Measurements from ENCODE around the gene FEM1C. TPM values are rescaled to one million over a fixed set of nuclear protein-coding genes. Genes with fewer than 3 reads are reported as not detected.

The FEM1C gene
- 10 to 100 TPM; 41.3 to 71.0 (median 51.5) TPM for total RNA-seq

GRCh38 chr5:115544436-115545350, at the start of gene FEM1C:
Gene FEM1C (minus strand): TSS chr5:115544775. CDS start chr5:115543493, 1,282 bp downstream.
- H3K36me3 ChIP-seq = peaks cover 0 to 13% (median 4%) of the 10 kb centered on the region in 4 donors
- WGBS = 8% methylated on average over 9 of the region's 82 CpGs
- intact Hi-C loops (cut with DNase I) = loop anchor here (5.0 kb wide), 1 partner anchor 122 kb away; no protein-coding TSS in a partner anchor

DNA sequence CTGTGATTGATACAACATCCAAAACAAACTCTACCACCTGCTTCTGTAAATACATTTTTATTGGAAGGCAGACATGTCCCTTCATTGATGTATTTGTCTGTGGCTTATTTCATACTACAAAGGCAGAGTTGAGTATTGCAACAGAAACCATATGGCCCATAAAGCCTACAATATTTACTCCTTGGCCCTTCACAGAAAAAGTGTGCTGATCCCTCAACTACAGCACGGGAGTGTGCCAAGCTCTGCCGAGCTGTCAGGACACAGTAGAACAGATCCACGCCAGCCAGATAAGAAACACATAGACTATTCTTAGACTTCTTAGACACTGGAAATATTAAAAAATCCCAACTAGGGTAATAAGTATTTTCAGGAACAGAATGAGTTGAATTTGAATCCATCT, 44.5 kb upstream of the FEM1C start:
- DNase-seq (ENCODE audit: extremely low spot score) = no peak
- 61% methylated on average over 3 of the region's 3 CpGs for WGBS
- no peaks in the 10 kb centered on the region for H3K9me3 ChIP-seq
- intact Hi-C loops (cut with DNase I) = loop anchor here (5.0 kb wide), 1 partner anchor 212 kb away; no protein-coding TSS in a partner anchor
- no peaks in the 10 kb centered on the region for H3K27me3 ChIP-seq
- H3K4me1 ChIP-seq = peaks cover 0 to 35% (median 10%) of the 10 kb centered on the region in 4 donors
- TF ChIP-seq EP300 (IDR thresholded peaks at IDR 0.05) (no peak), CTCF (IDR thresholded peaks at IDR 0.05) (no peak), POLR2A (IDR thresholded peaks at IDR 0.05; ENCODE audit: low read depth) (no peak), POLR2AphosphoS5 (IDR thresholded peaks at IDR 0.05) (no peak)
- H3K36me3 ChIP-seq = no peaks in the 10 kb centered on the region
- no peak overlapping the region for H3K27ac ChIP-seq (replicated peaks in 1 of 4)
- H3K4me3 ChIP-seq = no peak overlapping the region

More at GRCh38 chr5:115544436-115545350, at the start of gene FEM1C:
- peak within 1 kb of the TSS; percentile 88 to 98 (median 95) for H3K4me3 ChIP-seq
- TF ChIP-seq POLR2A (IDR thresholded peaks at IDR 0.05; ENCODE audit: low read depth) (peak; percentile 97), POLR2AphosphoS5 (IDR thresholded peaks at IDR 0.05) (peak; percentile 100), EP300 (IDR thresholded peaks at IDR 0.05) (no peak)
- peak; percentile 99 for DNase-seq (ENCODE audit: extremely low spot score)
- H3K27me3 ChIP-seq = no peaks in the 10 kb centered on the region
- peak within 1 kb of the TSS; percentile 98 to 99 (median 99) for H3K27ac ChIP-seq (replicated peaks in 1 of 4)
- H3K4me1 ChIP-seq = peaks cover 6 to 26% (median 20%) of the 10 kb centered on the region in 4 donors
- peaks cover 0 to 4% (median 0%) of the 10 kb centered on the region in 4 donors for H3K9me3 ChIP-seq

DNA sequence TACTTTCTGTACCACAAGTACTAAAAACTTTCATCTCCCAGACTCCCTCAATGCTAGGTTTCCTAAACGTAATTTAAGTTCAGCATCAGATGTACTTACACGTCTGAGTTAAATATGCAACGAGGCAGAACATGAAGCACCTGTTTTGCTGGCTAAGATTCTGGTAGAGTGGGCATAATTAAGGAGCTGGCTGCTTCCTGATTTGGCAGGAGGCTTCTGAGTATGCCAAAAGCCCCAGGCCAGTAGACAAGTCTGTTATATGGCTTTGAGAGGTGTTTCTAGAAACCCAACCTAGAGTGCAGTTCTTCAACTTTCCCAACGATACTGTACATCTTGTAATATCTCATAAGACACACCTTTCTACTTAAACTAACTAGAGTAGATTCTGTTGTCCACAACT, 44.1 kb upstream of the FEM1C start:
- 66% methylated on average over 4 of the region's 4 CpGs for WGBS
- no peak overlapping the region for H3K27ac ChIP-seq (replicated peaks in 1 of 4)
- intact Hi-C loops (cut with DNase I) = loop anchor here (5.0 kb wide), 1 partner anchor 211 kb away; no protein-coding TSS in a partner anchor

GRCh38 chr5:115586525-115587146, 42.1 kb upstream of the FEM1C start:
- 43% methylated on average over 6 of the region's 6 CpGs for WGBS
- DNase-seq (ENCODE audit: extremely low spot score) = no peak
- no peak overlapping the region for H3K4me3 ChIP-seq
- TF ChIP-seq CTCF (IDR thresholded peaks at IDR 0.05) = peak; percentile 60 to 62 (median 60)
- TF ChIP-seq POLR2A (IDR thresholded peaks at IDR 0.05; ENCODE audit: low read depth) = no peak
- H3K36me3 ChIP-seq = no peaks in the 10 kb centered on the region
- no peak overlapping the region for H3K27ac ChIP-seq (replicated peaks in 1 of 4)
- intact Hi-C loops (cut with DNase I) = loop anchor here (2.0 to 5.0 kb wide), 2 partner anchors 209 to 276 kb away; no protein-coding TSS in a partner anchor
- no peaks in the 10 kb centered on the region for H3K9me3 ChIP-seq
- no peaks in the 10 kb centered on the region for H3K27me3 ChIP-seq
- H3K4me1 ChIP-seq = peaks cover 0 to 35% (median 10%) of the 10 kb centered on the region in 4 donors

More for the DNA sequence above, 44.1 kb upstream of the FEM1C start:
- Histone ChIP-seq H3K36me3 (no peaks in the 10 kb centered on the region), H3K4me1 (peaks cover 0 to 35% (median 10%) of the 10 kb centered on the region in 4 donors), H3K9me3 (no peaks in the 10 kb centered on the region), H3K4me3 (no peak overlapping the region), H3K27me3 (no peaks in the 10 kb centered on the region)
- no peak for DNase-seq (ENCODE audit: extremely low spot score)
- TF ChIP-seq POLR2AphosphoS5 (IDR thresholded peaks at IDR 0.05) = no peak
- no peak for TF ChIP-seq CTCF (IDR thresholded peaks at IDR 0.05)

- peaks cover 0 to 35% (median 10%) of the 10 kb centered on the region in 4 donors for H3K4me1 ChIP-seq
- WGBS = 91% methylated on average over 1 of the region's 1 CpG
These were observed 40.7 kb upstream of the FEM1C start for GRCh38 chr5:115585265-115585664.

More at GRCh38 chr5:115585265-115585664, 40.7 kb upstream of the FEM1C start:
- Histone ChIP-seq H3K9me3 (no peaks in the 10 kb centered on the region), H3K27me3 (no peaks in the 10 kb centered on the region), H3K4me3 (no peak overlapping the region), H3K27ac (replicated peaks in 1 of 4) (no peak overlapping the region), H3K36me3 (peaks cover 0 to 9% (median 2%) of the 10 kb centered on the region in 4 donors)
- DNase-seq (ENCODE audit: extremely low spot score) = no peak
- intact Hi-C loops (cut with DNase I) = loop anchor here (5.0 kb wide), 1 partner anchor 208 kb away; no protein-coding TSS in a partner anchor
- TF ChIP-seq EP300 (IDR thresholded peaks at IDR 0.05) (no peak), POLR2A (IDR thresholded peaks at IDR 0.05; ENCODE audit: low read depth) (no peak), CTCF (IDR thresholded peaks at IDR 0.05) (no peak), POLR2AphosphoS5 (IDR thresholded peaks at IDR 0.05) (no peak)
